MM.1S (cell line): Measurements from ENCODE around the gene COL18A1.

Experiments
- CTCF ChIP-seq: fragments of 300-600 bp; sonication (generic); IDR thresholded peaks from 2 replicates; pipeline ENCODE4 v1.5.1; 2016; ENCODE audit warnings: antibody characterized with exemption, low read length, mixed read lengths
- EZH2 ChIP-seq: fragments of 300-600 bp; sonication (generic); optimal IDR thresholded peaks from 2 replicates; pipeline ENCODE3; 2017; ENCODE audit warnings: low read depth, mild to moderate bottlenecking, antibody characterized with exemption, low read length, mixed read lengths
- EZH2phosphoT487 ChIP-seq: fragments of 300-600 bp; sonication (generic); IDR thresholded peaks from 2 replicates; pipeline ENCODE4 v1.6.1; 2018; ENCODE audit warnings: antibody characterized with exemption, low read length

GRCh38 chr21:45528028-45528705 lies 123.2 kb downstream of the COL18A1 start:
- TF ChIP-seq CTCF, result no peak
- TF ChIP-seq EZH2, result no peak
- TF ChIP-seq EZH2phosphoT487, result no peak
